ENCODE data around the gene LECT2. TPM values are rescaled to one million over a fixed set of nuclear protein-coding genes. Genes with fewer than 3 reads are reported as not detected.

Gene LECT2
- total and polyA plus RNA-seq, 9 donors: not detected

GRCh38 chr5:135971701-135972100, 16.9 kb upstream of the LECT2 start:
- no peak for DNase-seq
- intact Hi-C loops (cut with DNase I): no loop called here
- no peaks in the 10 kb centered on the region for H3K36me3 ChIP-seq

GRCh38 chr5:135966790-135967189, 12.0 kb upstream of the LECT2 start:
- no peaks in the 10 kb centered on the region for H3K36me3 ChIP-seq
- DNase-seq: no peak
- no peaks in the 10 kb centered on the region for H3K9me3 ChIP-seq
- intact Hi-C loops (cut with DNase I): no loop called here
- no peaks in the 10 kb centered on the region for H3K4me1 ChIP-seq (ENCODE audit: insufficient read depth)
- 75 to 86% (median 86%) methylated on average over 3 of the region's 3 CpGs for WGBS, 3 donors
- H3K27me3 ChIP-seq: no peaks in the 10 kb centered on the region
- H3K4me3 ChIP-seq: no peak overlapping the region
- no peak overlapping the region for H3K27ac ChIP-seq
- no peak for TF ChIP-seq EP300 (IDR thresholded peaks at IDR 0.05)
- TF ChIP-seq POLR2A (IDR thresholded peaks at IDR 0.05): no peak
- no peak for TF ChIP-seq CTCF (IDR thresholded peaks at IDR 0.05)

More at GRCh38 chr5:135971701-135972100, 16.9 kb upstream of the LECT2 start:
- WGBS, 3 donors: 0 to 50% (median 38%) methylated on average over 1 of the region's 1 CpG
- no peak for TF ChIP-seq EP300 (IDR thresholded peaks at IDR 0.05)
- no peak for TF ChIP-seq CTCF (IDR thresholded peaks at IDR 0.05)
- no peak for TF ChIP-seq POLR2A (IDR thresholded peaks at IDR 0.05)
- Histone ChIP-seq H3K4me3 (no peak overlapping the region), H3K9me3 (no peaks in the 10 kb centered on the region), H3K27me3 (no peaks in the 10 kb centered on the region), H3K4me1 (ENCODE audit: insufficient read depth) (peaks cover 3% of the 10 kb centered on the region), H3K27ac (no peak overlapping the region)

GRCh38 chr5:135966165-135966564, 11.4 kb upstream of the LECT2 start:
- Histone ChIP-seq H3K4me3 (no peak overlapping the region), H3K27me3 (no peaks in the 10 kb centered on the region), H3K9me3 (no peaks in the 10 kb centered on the region), H3K36me3 (no peaks in the 10 kb centered on the region), H3K4me1 (ENCODE audit: insufficient read depth) (no peaks in the 10 kb centered on the region), H3K27ac (no peak overlapping the region)
- intact Hi-C loops (cut with DNase I): no loop called here
- WGBS, 3 donors: 61 to 92% (median 74%) methylated on average over 4 of the region's 4 CpGs
- no peak for TF ChIP-seq POLR2A (IDR thresholded peaks at IDR 0.05)
- no peak for DNase-seq

- intact Hi-C loops (cut with DNase I): no loop called here
- TF ChIP-seq EP300 (IDR thresholded peaks at IDR 0.05) (no peak), POLR2A (IDR thresholded peaks at IDR 0.05) (no peak), CTCF (IDR thresholded peaks at IDR 0.05) (no peak)
Measured at GRCh38 chr5:135965504-135965903, 10.7 kb upstream of the LECT2 start.

GRCh38 chr5:135964670-135965320, 10.0 kb upstream of the LECT2 start:
- intact Hi-C loops (cut with DNase I): no loop called here
- Histone ChIP-seq H3K9me3 (no peaks in the 10 kb centered on the region), H3K27ac (no peak overlapping the region), H3K36me3 (no peaks in the 10 kb centered on the region), H3K4me1 (ENCODE audit: insufficient read depth) (no peaks in the 10 kb centered on the region), H3K4me3 (no peak overlapping the region), H3K27me3 (no peaks in the 10 kb centered on the region)
- WGBS, 3 donors: 13 to 49% (median 35%) methylated on average over 1 of the region's 1 CpG
- TF ChIP-seq EP300 (IDR thresholded peaks at IDR 0.05) (no peak), POLR2A (IDR thresholded peaks at IDR 0.05) (no peak), CTCF (IDR thresholded peaks at IDR 0.05) (no peak)
- no peak for DNase-seq

More at GRCh38 chr5:135965504-135965903, 10.7 kb upstream of the LECT2 start:
- WGBS, 3 donors: 90 to 96% (median 93%) methylated on average over 3 of the region's 3 CpGs
- no peak for DNase-seq
- Histone ChIP-seq H3K36me3 (no peaks in the 10 kb centered on the region), H3K4me3 (no peak overlapping the region), H3K27ac (no peak overlapping the region), H3K9me3 (no peaks in the 10 kb centered on the region), H3K27me3 (no peaks in the 10 kb centered on the region), H3K4me1 (ENCODE audit: insufficient read depth) (no peaks in the 10 kb centered on the region)

Data from ovary (tissue), 9 donors.